ENCODE data around the gene CCSER1. TPM values are rescaled to one million over a fixed set of nuclear protein-coding genes. Genes with fewer than 3 reads are reported as not detected.

Gene CCSER1
- total RNA-seq, 2 experiments from 2014 or later: not detected

DNA sequence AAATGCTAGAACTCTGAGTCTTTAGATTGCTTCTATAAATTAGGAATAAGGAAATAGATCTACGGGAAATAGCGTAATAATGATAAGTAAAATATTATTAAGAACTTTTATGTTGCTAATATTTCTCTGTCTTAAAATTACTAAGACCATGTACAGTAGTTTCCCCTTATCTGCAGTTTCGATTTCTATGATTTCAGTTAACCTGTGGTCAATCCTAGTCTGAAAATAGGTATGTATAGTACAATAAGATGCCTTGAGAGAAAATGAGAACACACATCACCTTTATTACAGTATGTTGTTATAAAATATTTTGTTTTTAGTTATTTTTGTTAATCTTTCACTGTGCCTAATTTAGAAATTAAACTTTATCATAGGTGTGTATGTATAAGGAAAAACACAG is 92.6 kb downstream of the CCSER1 start:
- CTCF ChIA-PET (ENCODE audit: unreplicated experiment): no interaction called here
- H2AFZ ChIP-seq (ENCODE audit: low read length): no peak overlapping the region
- H4K20me1 ChIP-seq (ENCODE audit: insufficient read depth, low read length): no peaks in the 10 kb centered on the region
- no peak overlapping the region for H3K4me2 ChIP-seq (ENCODE audit: low read length)
- no peak for DNase-seq (ENCODE audit: low spot score)
- POLR2A ChIA-PET: no interaction called here
- no peaks in the 10 kb centered on the region for H3K9me2 ChIP-seq (ENCODE audit: insufficient read depth, low read length)
- BruUV-seq (replicated peaks): no TSS peak
- TF ChIP-seq EZH2phosphoT487 (IDR thresholded peaks at IDR 0.05; ENCODE audit: borderline replicate concordance, low read depth, low read length): no peak
- TF ChIP-seq, protein P1, sequence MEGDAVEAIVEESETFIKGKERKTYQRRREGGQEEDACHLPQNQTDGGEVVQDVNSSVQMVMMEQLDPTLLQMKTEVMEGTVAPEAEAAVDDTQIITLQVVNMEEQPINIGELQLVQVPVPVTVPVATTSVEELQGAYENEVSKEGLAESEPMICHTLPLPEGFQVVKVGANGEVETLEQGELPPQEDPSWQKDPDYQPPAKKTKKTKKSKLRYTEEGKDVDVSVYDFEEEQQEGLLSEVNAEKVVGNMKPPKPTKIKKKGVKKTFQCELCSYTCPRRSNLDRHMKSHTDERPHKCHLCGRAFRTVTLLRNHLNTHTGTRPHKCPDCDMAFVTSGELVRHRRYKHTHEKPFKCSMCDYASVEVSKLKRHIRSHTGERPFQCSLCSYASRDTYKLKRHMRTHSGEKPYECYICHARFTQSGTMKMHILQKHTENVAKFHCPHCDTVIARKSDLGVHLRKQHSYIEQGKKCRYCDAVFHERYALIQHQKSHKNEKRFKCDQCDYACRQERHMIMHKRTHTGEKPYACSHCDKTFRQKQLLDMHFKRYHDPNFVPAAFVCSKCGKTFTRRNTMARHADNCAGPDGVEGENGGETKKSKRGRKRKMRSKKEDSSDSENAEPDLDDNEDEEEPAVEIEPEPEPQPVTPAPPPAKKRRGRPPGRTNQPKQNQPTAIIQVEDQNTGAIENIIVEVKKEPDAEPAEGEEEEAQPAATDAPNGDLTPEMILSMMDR (conservative IDR thresholded peaks at IDR 0.05; ENCODE audit: low read length): no peak
- H3K79me2 ChIP-seq (ENCODE audit: insufficient read depth, low read depth, low read length): no peaks in the 10 kb centered on the region
- H3K9me3 ChIP-seq (ENCODE audit: low read length): no peaks in the 10 kb centered on the region
- no peak overlapping the region for H3K4me3 ChIP-seq (ENCODE audit: low read depth, low read length, poor library complexity, severe bottlenecking)
- no peaks in the 10 kb centered on the region for H3K4me1 ChIP-seq (ENCODE audit: insufficient read depth, low read length, poor library complexity, severe bottlenecking)
- H3K27ac ChIP-seq (ENCODE audit: low read depth, low read length, poor library complexity, severe bottlenecking): no peak overlapping the region
- H3K36me3 ChIP-seq (ENCODE audit: insufficient read depth, low read length): no peaks in the 10 kb centered on the region
- intact Hi-C loops (cut with micrococcal nuclease; ENCODE audit: unreplicated experiment): no loop called here

DNA sequence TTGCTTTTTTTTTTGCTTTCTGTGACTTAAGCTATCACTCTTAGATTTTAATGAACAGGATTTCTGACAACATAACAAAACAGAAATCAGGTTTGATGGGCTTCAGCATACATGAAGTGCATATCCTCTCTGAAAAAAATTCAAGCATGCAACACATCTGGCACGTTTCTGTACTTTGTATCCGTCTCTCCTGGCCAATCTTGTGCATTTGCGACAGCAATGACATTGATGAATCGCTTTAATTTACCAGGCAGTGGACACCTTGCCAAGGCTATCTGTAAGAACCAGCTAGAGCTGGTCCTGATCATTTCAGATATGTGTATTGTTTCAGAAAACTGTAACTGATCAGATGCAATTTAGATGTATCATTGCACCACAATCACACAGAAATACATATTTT is 93.3 kb downstream of the CCSER1 start:
- TF ChIP-seq EZH2phosphoT487 (IDR thresholded peaks at IDR 0.05; ENCODE audit: borderline replicate concordance, low read depth, low read length): no peak
- ChIA-PET POLR2A (no interaction called here), CTCF (ENCODE audit: unreplicated experiment) (no interaction called here)
- no peaks in the 10 kb centered on the region for H4K20me1 ChIP-seq (ENCODE audit: insufficient read depth, low read length)
- no peak for DNase-seq (ENCODE audit: low spot score)
- H3K9me2 ChIP-seq (ENCODE audit: insufficient read depth, low read length): no peaks in the 10 kb centered on the region
- H3K4me3 ChIP-seq (ENCODE audit: low read depth, low read length, poor library complexity, severe bottlenecking): no peak overlapping the region
- no peak overlapping the region for H3K4me2 ChIP-seq (ENCODE audit: low read length)
- H3K36me3 ChIP-seq (ENCODE audit: insufficient read depth, low read length): no peaks in the 10 kb centered on the region
- H3K4me1 ChIP-seq (ENCODE audit: insufficient read depth, low read length, poor library complexity, severe bottlenecking): no peaks in the 10 kb centered on the region
- H3K9me3 ChIP-seq (ENCODE audit: low read length): no peaks in the 10 kb centered on the region
- H3K27ac ChIP-seq (ENCODE audit: low read depth, low read length, poor library complexity, severe bottlenecking): no peak overlapping the region
- BruUV-seq (replicated peaks): no TSS peak
- no peak overlapping the region for H2AFZ ChIP-seq (ENCODE audit: low read length)
- intact Hi-C loops (cut with micrococcal nuclease; ENCODE audit: unreplicated experiment): no loop called here
- H3K79me2 ChIP-seq (ENCODE audit: insufficient read depth, low read depth, low read length): no peaks in the 10 kb centered on the region

DNA sequence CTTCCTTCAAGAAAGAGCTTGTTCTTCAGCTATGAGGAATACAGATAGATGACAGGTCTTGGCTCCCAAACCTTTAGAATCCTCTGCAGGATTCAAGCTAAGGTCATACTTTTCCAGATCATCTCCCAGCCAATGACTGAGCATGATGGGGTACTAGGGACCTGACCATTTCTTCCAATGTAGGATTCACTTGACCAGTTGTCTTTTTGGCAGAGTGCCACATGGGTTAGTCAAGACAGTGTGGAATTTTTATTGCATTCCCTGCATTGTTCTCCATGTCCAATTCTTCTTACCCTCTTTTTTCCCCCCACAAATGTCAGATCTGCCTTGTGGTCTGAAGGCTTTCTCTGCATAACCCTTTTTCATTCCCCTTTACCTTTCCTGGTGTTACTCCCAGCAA is 99.5 kb downstream of the CCSER1 start:
- no peaks in the 10 kb centered on the region for H3K36me3 ChIP-seq (ENCODE audit: insufficient read depth, low read length)
- no peaks in the 10 kb centered on the region for H3K4me1 ChIP-seq (ENCODE audit: insufficient read depth, low read length, poor library complexity, severe bottlenecking)
- no peak overlapping the region for H2AFZ ChIP-seq (ENCODE audit: low read length)
- no peak overlapping the region for H3K4me3 ChIP-seq (ENCODE audit: low read depth, low read length, poor library complexity, severe bottlenecking)
- no peak overlapping the region for H3K27ac ChIP-seq (ENCODE audit: low read depth, low read length, poor library complexity, severe bottlenecking)
- no peak for DNase-seq (ENCODE audit: low spot score)
- H3K9me3 ChIP-seq (ENCODE audit: low read length): no peaks in the 10 kb centered on the region
- intact Hi-C loops (cut with micrococcal nuclease; ENCODE audit: unreplicated experiment): no loop called here
- H3K79me2 ChIP-seq (ENCODE audit: insufficient read depth, low read depth, low read length): no peaks in the 10 kb centered on the region
- no peaks in the 10 kb centered on the region for H4K20me1 ChIP-seq (ENCODE audit: insufficient read depth, low read length)
- BruUV-seq (replicated peaks): no TSS peak
- no peaks in the 10 kb centered on the region; the same call in 1 of the 2 replicates for H3K9me2 ChIP-seq (ENCODE audit: insufficient read depth, low read length)
- POLR2A ChIA-PET: no interaction called here
- no peak overlapping the region for H3K4me2 ChIP-seq (ENCODE audit: low read length)
- TF ChIP-seq, protein P1 (conservative IDR thresholded peaks at IDR 0.05; ENCODE audit: low read length): no peak
- TF ChIP-seq EZH2phosphoT487 (IDR thresholded peaks at IDR 0.05; ENCODE audit: borderline replicate concordance, low read depth, low read length): no peak
- CTCF ChIA-PET (ENCODE audit: unreplicated experiment): no interaction called here
